HL-60 (cell line): ENCODE results near the gene EPS8.

Source experiments
- GABPA ChIP-seq: IDR thresholded peaks from 2 replicates; pipeline ENCODE4 v1.6.1; 2012; ENCODE audit warnings: low read depth
- POLR2AphosphoS5 ChIP-seq: IDR thresholded peaks from 2 replicates; pipeline ENCODE4 v1.6.1; 2012; ENCODE audit warnings: low read depth
- SPI1 ChIP-seq: IDR thresholded peaks from 2 replicates; pipeline ENCODE4 v1.6.1; 2012; ENCODE audit warnings: low read depth, mild to moderate bottlenecking, borderline replicate concordance
- TF ChIP-seq, protein P1 (sequence below): IDR thresholded peaks from one replicate; pipeline ENCODE4 v1.5.1; 2011; ENCODE audit warnings: low read length, control low read depth, inconsistent platforms; ENCODE audit not compliant: insufficient read depth
- TF ChIP-seq, protein P2 (sequence below): IDR thresholded peaks from 2 replicates; pipeline ENCODE4 v1.6.1; 2012; ENCODE audit warnings: low read depth; ENCODE audit not compliant: insufficient replicate concordance

DNA sequence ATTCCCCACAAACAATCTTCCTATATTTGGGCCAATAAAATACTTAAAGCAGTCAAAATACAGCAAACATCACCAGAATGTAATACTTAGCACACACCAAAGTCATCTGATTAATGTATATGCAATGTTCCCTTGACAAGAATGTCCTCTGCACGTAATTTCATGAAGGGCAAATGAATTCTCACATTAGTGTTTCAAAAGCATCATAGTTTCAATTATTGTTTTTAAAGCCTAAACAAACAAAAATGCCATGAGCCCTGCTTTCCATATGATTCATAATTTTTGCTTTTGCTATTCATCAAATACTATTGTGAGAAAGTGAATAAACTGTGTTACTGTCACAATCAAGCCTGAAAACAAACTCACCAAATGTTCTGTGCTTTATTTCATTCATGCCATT is 156.0 kb downstream of the EPS8 start:
- TF ChIP-seq, protein P1, sequence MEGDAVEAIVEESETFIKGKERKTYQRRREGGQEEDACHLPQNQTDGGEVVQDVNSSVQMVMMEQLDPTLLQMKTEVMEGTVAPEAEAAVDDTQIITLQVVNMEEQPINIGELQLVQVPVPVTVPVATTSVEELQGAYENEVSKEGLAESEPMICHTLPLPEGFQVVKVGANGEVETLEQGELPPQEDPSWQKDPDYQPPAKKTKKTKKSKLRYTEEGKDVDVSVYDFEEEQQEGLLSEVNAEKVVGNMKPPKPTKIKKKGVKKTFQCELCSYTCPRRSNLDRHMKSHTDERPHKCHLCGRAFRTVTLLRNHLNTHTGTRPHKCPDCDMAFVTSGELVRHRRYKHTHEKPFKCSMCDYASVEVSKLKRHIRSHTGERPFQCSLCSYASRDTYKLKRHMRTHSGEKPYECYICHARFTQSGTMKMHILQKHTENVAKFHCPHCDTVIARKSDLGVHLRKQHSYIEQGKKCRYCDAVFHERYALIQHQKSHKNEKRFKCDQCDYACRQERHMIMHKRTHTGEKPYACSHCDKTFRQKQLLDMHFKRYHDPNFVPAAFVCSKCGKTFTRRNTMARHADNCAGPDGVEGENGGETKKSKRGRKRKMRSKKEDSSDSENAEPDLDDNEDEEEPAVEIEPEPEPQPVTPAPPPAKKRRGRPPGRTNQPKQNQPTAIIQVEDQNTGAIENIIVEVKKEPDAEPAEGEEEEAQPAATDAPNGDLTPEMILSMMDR, result no peak
- TF ChIP-seq POLR2AphosphoS5 (no peak), SPI1 (no peak), GABPA (no peak)
- TF ChIP-seq, protein P2, sequence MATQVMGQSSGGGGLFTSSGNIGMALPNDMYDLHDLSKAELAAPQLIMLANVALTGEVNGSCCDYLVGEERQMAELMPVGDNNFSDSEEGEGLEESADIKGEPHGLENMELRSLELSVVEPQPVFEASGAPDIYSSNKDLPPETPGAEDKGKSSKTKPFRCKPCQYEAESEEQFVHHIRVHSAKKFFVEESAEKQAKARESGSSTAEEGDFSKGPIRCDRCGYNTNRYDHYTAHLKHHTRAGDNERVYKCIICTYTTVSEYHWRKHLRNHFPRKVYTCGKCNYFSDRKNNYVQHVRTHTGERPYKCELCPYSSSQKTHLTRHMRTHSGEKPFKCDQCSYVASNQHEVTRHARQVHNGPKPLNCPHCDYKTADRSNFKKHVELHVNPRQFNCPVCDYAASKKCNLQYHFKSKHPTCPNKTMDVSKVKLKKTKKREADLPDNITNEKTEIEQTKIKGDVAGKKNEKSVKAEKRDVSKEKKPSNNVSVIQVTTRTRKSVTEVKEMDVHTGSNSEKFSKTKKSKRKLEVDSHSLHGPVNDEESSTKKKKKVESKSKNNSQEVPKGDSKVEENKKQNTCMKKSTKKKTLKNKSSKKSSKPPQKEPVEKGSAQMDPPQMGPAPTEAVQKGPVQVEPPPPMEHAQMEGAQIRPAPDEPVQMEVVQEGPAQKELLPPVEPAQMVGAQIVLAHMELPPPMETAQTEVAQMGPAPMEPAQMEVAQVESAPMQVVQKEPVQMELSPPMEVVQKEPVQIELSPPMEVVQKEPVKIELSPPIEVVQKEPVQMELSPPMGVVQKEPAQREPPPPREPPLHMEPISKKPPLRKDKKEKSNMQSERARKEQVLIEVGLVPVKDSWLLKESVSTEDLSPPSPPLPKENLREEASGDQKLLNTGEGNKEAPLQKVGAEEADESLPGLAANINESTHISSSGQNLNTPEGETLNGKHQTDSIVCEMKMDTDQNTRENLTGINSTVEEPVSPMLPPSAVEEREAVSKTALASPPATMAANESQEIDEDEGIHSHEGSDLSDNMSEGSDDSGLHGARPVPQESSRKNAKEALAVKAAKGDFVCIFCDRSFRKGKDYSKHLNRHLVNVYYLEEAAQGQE, result no peak
